ENCODE results near the gene ACACA. TPM values are rescaled to one million over a fixed set of nuclear protein-coding genes. Genes with fewer than 3 reads are reported as not detected.
A peak's percentile ranks its signal among the peaks of the same experiment; 100 is the strongest.

ACACA gene
- total and polyA plus RNA-seq, 2 donors (not counting 1 experiment from before 2014, with no cell fraction given) = 4.8 to 26.2 TPM

- H3K79me2 ChIP-seq (ENCODE audit: control insufficient read depth, insufficient read depth, low read length) = peaks cover 17% of the 10 kb centered on the region
- WGBS (ENCODE audit: insufficient coverage) = no CpG with 5 or more reads among the region's 2 CpGs
- H2AFZ ChIP-seq (ENCODE audit: insufficient read depth, low read depth, low read length, poor library complexity, severe bottlenecking) = no peak overlapping the region
- DNase-seq (no peak), ATAC-seq (ENCODE audit: low read depth) (no peak)
- no peaks in the 10 kb centered on the region for H3K27me3 ChIP-seq (replicated peaks in 1 of 4; ENCODE audit: control extremely low read depth in 1 of 4, control insufficient read depth in 3 of 4, insufficient read depth in 4 of 4, low read length in 3 of 4)
- CTCF ChIA-PET = no interaction called here
- no peaks in the 10 kb centered on the region for H4K20me1 ChIP-seq (ENCODE audit: control insufficient read depth, insufficient read depth, low read length, poor library complexity, severe bottlenecking)
- Mint-ChIP-seq H3K27ac (no peak overlapping the region), H3K9me3 (ENCODE audit: insufficient read depth) (no peaks in the 10 kb centered on the region), H3K4me1 (peaks cover 9% of the 10 kb centered on the region), H3K4me3 (no peak overlapping the region), H3K27me3 (no peaks in the 10 kb centered on the region)
- peaks cover 3 to 12% of the 10 kb centered on the region in 2 experiments for H3K36me3 ChIP-seq (replicated peaks in 1 of 2; ENCODE audit: control extremely low read depth in 1 of 2, control insufficient read depth in 1 of 2, extremely low read depth in 1 of 2, insufficient read depth in 2 of 2, low read length in 1 of 2)
- TF ChIP-seq CTCF (IDR thresholded peaks at IDR 0.05) = no peak
- TF ChIP-seq EZH2 (IDR thresholded peaks at IDR 0.05; ENCODE audit: borderline replicate concordance, insufficient read depth, low read depth, low read length, poor library complexity, severe bottlenecking) = no peak
- intact Hi-C loops (cut with micrococcal nuclease) = no loop called here
- POLR2A ChIA-PET = no interaction called here
- peaks cover 0 to 5% of the 10 kb centered on the region in 2 donors for H3K4me1 ChIP-seq (ENCODE audit: control insufficient read depth in 2 of 2, insufficient read depth in 2 of 2, low read length in 2 of 2)
- H3K9ac ChIP-seq (ENCODE audit: low read length) = no peak overlapping the region
- no peak overlapping the region for H3K4me3 ChIP-seq (ENCODE audit: control extremely low read depth in 1 of 5, extremely low read depth in 1 of 5, insufficient read depth in 1 of 5, low read depth in 2 of 5, low read length in 4 of 5)
- no peak overlapping the region for H3K27ac ChIP-seq (ENCODE audit: low read length in 2 of 2)
- no peaks in the 10 kb centered on the region for H3K9me3 ChIP-seq (ENCODE audit: control extremely low read depth in 1 of 3, control insufficient read depth in 2 of 3, insufficient read depth in 1 of 3, low read length in 2 of 3)
- H3K4me2 ChIP-seq (replicated peaks; ENCODE audit: low read depth, low read length, poor library complexity, severe bottlenecking) = no peak overlapping the region
These were observed 11.2 kb upstream of the ACACA start for GRCh38 chr17:37417852-37418251.

GRCh38 chr17:37413875-37414519 is 7.4 kb upstream of the ACACA start:
- DNase-seq (peak; percentile 29), ATAC-seq (ENCODE audit: low read depth) (peak; percentile 28)
- Histone ChIP-seq H3K27ac (ENCODE audit: low read length in 2 of 2) (no peak overlapping the region), H3K4me1 (ENCODE audit: control insufficient read depth in 2 of 2, insufficient read depth in 2 of 2, low read length in 2 of 2) (peaks cover 0 to 5% of the 10 kb centered on the region in 2 donors), H3K79me2 (ENCODE audit: control insufficient read depth, insufficient read depth, low read length) (peaks cover 27% of the 10 kb centered on the region), H3K27me3 (replicated peaks in 1 of 4; ENCODE audit: control extremely low read depth in 1 of 4, control insufficient read depth in 3 of 4, insufficient read depth in 4 of 4, low read length in 3 of 4) (no peaks in the 10 kb centered on the region), H3K9me3 (ENCODE audit: control extremely low read depth in 1 of 3, control insufficient read depth in 2 of 3, insufficient read depth in 1 of 3, low read length in 2 of 3) (no peaks in the 10 kb centered on the region), H4K20me1 (ENCODE audit: control insufficient read depth, insufficient read depth, low read length, poor library complexity, severe bottlenecking) (no peaks in the 10 kb centered on the region), H2AFZ (ENCODE audit: insufficient read depth, low read depth, low read length, poor library complexity, severe bottlenecking) (no peak overlapping the region), H3K4me2 (replicated peaks; ENCODE audit: low read depth, low read length, poor library complexity, severe bottlenecking) (no peak overlapping the region), H3K36me3 (replicated peaks in 1 of 2; ENCODE audit: control extremely low read depth in 1 of 2, control insufficient read depth in 1 of 2, extremely low read depth in 1 of 2, insufficient read depth in 2 of 2, low read length in 1 of 2) (peaks cover 3 to 21% of the 10 kb centered on the region in 2 experiments), H3K4me3 (ENCODE audit: control extremely low read depth in 1 of 5, extremely low read depth in 1 of 5, insufficient read depth in 1 of 5, low read depth in 2 of 5, low read length in 4 of 5) (no peak overlapping the region), H3K9ac (ENCODE audit: low read length) (no peak overlapping the region)
- 87% methylated on average over 3 of the region's 7 CpGs for WGBS (ENCODE audit: insufficient coverage)
- H3K9me3 Mint-ChIP-seq (ENCODE audit: insufficient read depth) = no peaks in the 10 kb centered on the region
- H3K4me3 Mint-ChIP-seq = no peak overlapping the region
- TF ChIP-seq EZH2 (IDR thresholded peaks at IDR 0.05; ENCODE audit: borderline replicate concordance, insufficient read depth, low read depth, low read length, poor library complexity, severe bottlenecking) = no peak
- TF ChIP-seq CTCF (IDR thresholded peaks at IDR 0.05) = no peak
- H3K27ac Mint-ChIP-seq = no peak overlapping the region
- CTCF ChIA-PET = interaction anchor here (1.2 kb wide), 1 partner anchor 16 kb away, joined by 3 read pairs; no protein-coding TSS in a partner anchor
- intact Hi-C loops (cut with micrococcal nuclease) = no loop called here
- H3K27me3 Mint-ChIP-seq = no peaks in the 10 kb centered on the region
- POLR2A ChIA-PET = no interaction called here
- peaks cover 9% of the 10 kb centered on the region for H3K4me1 Mint-ChIP-seq

All from B cell (primary cell).